Measurements from ENCODE around the gene PROCA1. TPM values are rescaled to one million over a fixed set of nuclear protein-coding genes. Genes with fewer than 3 reads are reported as not detected.

PROCA1 gene
- total and polyA plus RNA-seq, 2 of the 8 experiments (the other 6 are each of a cell fraction or from before 2014, with no cell fraction given), result 21.2 to 26.3 TPM

DNA sequence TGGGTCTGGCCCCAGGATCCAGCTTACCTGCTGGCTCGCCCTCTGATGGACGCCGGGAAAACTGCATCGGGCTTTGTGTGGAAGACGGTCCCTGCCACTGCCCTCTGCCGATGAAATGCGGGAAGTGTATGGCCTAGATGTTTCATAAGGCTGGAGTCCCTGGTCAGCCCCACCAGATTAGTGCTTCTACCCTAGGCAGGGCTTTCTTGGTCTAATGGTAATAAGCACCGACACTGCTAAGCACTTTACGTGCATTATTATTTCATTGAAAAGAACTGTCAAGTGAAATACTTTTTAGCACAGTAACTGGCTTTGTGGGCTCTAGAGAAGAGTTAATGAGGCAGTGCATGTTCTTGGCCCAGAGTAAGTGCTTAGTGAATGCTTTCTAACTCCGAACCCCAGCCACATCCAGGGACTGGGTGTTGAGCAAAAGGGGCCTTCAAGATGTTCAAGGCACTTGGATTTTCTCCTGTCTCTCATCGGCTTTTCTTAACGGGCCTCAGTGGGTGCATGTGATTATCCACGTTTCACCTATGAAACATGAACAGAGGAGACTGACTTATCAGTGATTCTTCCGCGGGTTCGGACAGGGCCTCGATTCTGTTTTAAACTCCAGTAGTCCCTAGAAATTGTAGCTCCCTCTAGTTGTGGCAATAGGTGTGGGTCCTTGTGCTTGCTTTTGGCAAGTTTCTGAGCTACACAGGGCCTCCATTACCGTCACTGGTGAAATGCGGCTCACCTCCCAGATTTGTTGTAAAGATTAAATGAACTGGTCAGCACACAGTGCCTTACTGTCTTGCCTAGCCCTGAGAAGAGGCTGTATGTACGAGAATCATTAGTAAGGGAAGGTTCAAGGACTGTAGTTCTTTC lies 38.7 kb upstream of the PROCA1 start (continued):
- TF ChIP-seq EP300 (IDR thresholded peaks at IDR 0.05; ENCODE audit: borderline replicate concordance in 1 of 2, low read depth in 2 of 2, low read length in 2 of 2), result 0 out of 3 replicates have a peak, but pooled peaks of 1 of the 2 experiments have one; percentile 5
- TF ChIP-seq EZH2 (IDR thresholded peaks at IDR 0.05; ENCODE audit: low read depth, low read length, severe bottlenecking), result no peak
- no peak for TF ChIP-seq CHD1 (IDR thresholded peaks at IDR 0.05; ENCODE audit: low read depth, low read length)
- TF ChIP-seq RBBP5 (IDR thresholded peaks at IDR 0.05; ENCODE audit: borderline replicate concordance, low read depth, low read length), result no peak
- TF ChIP-seq FOSL1 (IDR thresholded peaks at IDR 0.05; ENCODE audit: insufficient read depth, low read depth, low read length), result no peak
- TF ChIP-seq RAD21 (IDR thresholded peaks at IDR 0.05 in 1 of 2, conservative IDR thresholded peaks at IDR 0.05 in 1 of 2; ENCODE audit: low read depth in 2 of 2, low read length in 2 of 2), result peak; percentile 71 to 81
- TF ChIP-seq EGR1 (IDR thresholded peaks at IDR 0.05; ENCODE audit: borderline replicate concordance, low read depth, low read length), result no peak
- TF ChIP-seq BCL11A (IDR thresholded peaks at IDR 0.05; ENCODE audit: low read depth in 2 of 2, low read length in 2 of 2), result no peak
- no peak for TF ChIP-seq YY1 (IDR thresholded peaks at IDR 0.05; ENCODE audit: low read depth, low read length)
- TF ChIP-seq SIN3A (conservative IDR thresholded peaks at IDR 0.05 in 1 of 2, IDR thresholded peaks at IDR 0.05 in 1 of 2; ENCODE audit: low read depth in 1 of 2, low read length in 2 of 2), result peak in 1 of 2 experiments; percentile 87; a peak in 2 of 4 replicates
- no peak for TF ChIP-seq SRF (IDR thresholded peaks at IDR 0.05; ENCODE audit: low read depth, low read length)
- no peak for TF ChIP-seq RFX5 (IDR thresholded peaks at IDR 0.05; ENCODE audit: borderline replicate concordance, low read depth, low read length)
- no peak for TF ChIP-seq HDAC6 (IDR thresholded peaks at IDR 0.05; ENCODE audit: low read depth, low read length)
- TF ChIP-seq, protein P1, sequence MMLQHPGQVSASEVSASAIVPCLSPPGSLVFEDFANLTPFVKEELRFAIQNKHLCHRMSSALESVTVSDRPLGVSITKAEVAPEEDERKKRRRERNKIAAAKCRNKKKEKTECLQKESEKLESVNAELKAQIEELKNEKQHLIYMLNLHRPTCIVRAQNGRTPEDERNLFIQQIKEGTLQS (IDR thresholded peaks at IDR 0.05; ENCODE audit: insufficient read depth, low read depth, low read length), result 0 out of 2 replicates have a peak, but pooled peaks have one; percentile 38
- TF ChIP-seq HDAC2 (IDR thresholded peaks at IDR 0.05; ENCODE audit: borderline replicate concordance in 1 of 2, low read depth in 2 of 2, low read length in 2 of 2), result no peak
- no peak for TF ChIP-seq POU5F1 (IDR thresholded peaks at IDR 0.05; ENCODE audit: low read depth, low read length)
- TF ChIP-seq NANOG (IDR thresholded peaks at IDR 0.05; ENCODE audit: insufficient read depth, low read depth, low read length, poor library complexity, severe bottlenecking), result no peak
- no peak for TF ChIP-seq SIRT6 (IDR thresholded peaks at IDR 0.05; ENCODE audit: low read length)
- TF ChIP-seq, protein P2, sequence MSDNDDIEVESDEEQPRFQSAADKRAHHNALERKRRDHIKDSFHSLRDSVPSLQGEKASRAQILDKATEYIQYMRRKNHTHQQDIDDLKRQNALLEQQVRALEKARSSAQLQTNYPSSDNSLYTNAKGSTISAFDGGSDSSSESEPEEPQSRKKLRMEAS (IDR thresholded peaks at IDR 0.05), result no peak
- peak; percentile 65; the same call in 1 of the 2 replicates for TF ChIP-seq CREB1 (IDR thresholded peaks at IDR 0.05)
- TF ChIP-seq CTBP2 (IDR thresholded peaks at IDR 0.05; ENCODE audit: borderline replicate concordance, insufficient read depth, insufficient read length, low read length), result no peak
